CD4-positive, alpha-beta T cell (primary cell): ENCODE data around the gene UBAC2. TPM values are rescaled to one million over a fixed set of nuclear protein-coding genes. Genes with fewer than 3 reads are reported as not detected.

Source experiments
- ATAC-seq: fragments of 200-7000 bp; cut with Tn5 transposase; one replicate; pipeline ENCODE4 v1.10.0; 2022; ENCODE audit warnings: mild to moderate bottlenecking; ENCODE audit not compliant: poor library complexity
- CTCF ChIA-PET: fragments of 350-600 bp; sonication (Branson Sonifier 250); formaldehyde crosslinking; loops from one replicate; lab custom pipeline; 2021; ENCODE audit warnings: antibody characterized with exemption, inconsistent platforms; lab: Charles Lee
- POLR2A ChIA-PET: fragments of 350-600 bp; sonication (Branson Sonifier 250); formaldehyde crosslinking; loops from one replicate; lab custom pipeline; 2021; ENCODE audit warnings: antibody characterized with exemption, inconsistent platforms; lab: Charles Lee
- DNase-seq, 14 experiments: peaks; one replicate each; pipeline ENCODE4 v3.0.0-alpha.2; 2013 to 2020; ENCODE audit warnings: mixed read lengths in 2 of 14
- H3K27ac ChIP-seq, 2 donors: one replicate each; pipeline versions ENCODE4 v1.5.1 to v1.7.0; 2013; ENCODE audit warnings: low read length in 2 of 2, low read depth in 1 of 2, mild to moderate bottlenecking in 1 of 2
- H3K27me3 ChIP-seq, 2 experiments: 1 replicate in 1 of 2; 2 replicates in 1 of 2; pipeline versions ENCODE4 v1.6.1 to v1.7.0; 2013; ENCODE audit warnings: low read length in 2 of 2, control low read depth in 1 of 2, mild to moderate bottlenecking in 1 of 2, moderate library complexity in 1 of 2; ENCODE audit not compliant: insufficient read depth in 2 of 2, control insufficient read depth in 1 of 2
- H3K36me3 ChIP-seq: one replicate; pipeline ENCODE4 v1.6.1; 2013; ENCODE audit warnings: low read length, control low read depth; ENCODE audit not compliant: insufficient read depth
- H3K4me1 ChIP-seq: one replicate; pipeline ENCODE4 v1.6.1; 2013; ENCODE audit warnings: low read length, control low read depth; ENCODE audit not compliant: insufficient read depth
- H3K4me3 ChIP-seq: one replicate; pipeline ENCODE4 v1.5.1; 2013; ENCODE audit warnings: mild to moderate bottlenecking, low read length, moderate library complexity
- H3K9me3 ChIP-seq, 2 experiments: 1 replicate in 1 of 2; 2 replicates in 1 of 2; pipeline versions ENCODE4 v1.6.1 to v1.7.0; 2013; ENCODE audit warnings: low read length in 2 of 2, mild to moderate bottlenecking in 2 of 2, control low read depth in 1 of 2, moderate library complexity in 1 of 2; ENCODE audit not compliant: control insufficient read depth in 1 of 2, insufficient read depth in 1 of 2
- H3K27ac Mint-ChIP-seq: one replicate; pipeline ENCODE4 v1.8.0; 2020; ENCODE audit warnings: mixed read lengths
- H3K27me3 Mint-ChIP-seq: one replicate; pipeline ENCODE4 v1.8.0; 2021; ENCODE audit warnings: mixed read lengths
- H3K36me3 Mint-ChIP-seq: one replicate; pipeline ENCODE4 v1.8.0; 2021; ENCODE audit warnings: low read depth, mixed read lengths
- H3K4me1 Mint-ChIP-seq: one replicate; pipeline ENCODE4 v1.8.0; 2021; ENCODE audit warnings: low read depth, mixed read lengths
- H3K4me3 Mint-ChIP-seq: one replicate; pipeline ENCODE4 v1.8.0; 2020; ENCODE audit warnings: mild to moderate bottlenecking, mixed read lengths
- H3K9me3 Mint-ChIP-seq: one replicate; pipeline ENCODE4 v1.8.0; 2020; ENCODE audit warnings: mixed read lengths
- CTCF ChIP-seq: fragments of 200-600 bp; IDR thresholded peaks from one replicate; pipeline ENCODE4 v1.8.0; 2022; ENCODE audit warnings: antibody characterized with exemption, mild to moderate bottlenecking
- intact Hi-C, 2 experiments: fragments of 100-400 bp; cut with DNase I in 1 of 2; cut with micrococcal nuclease in 1 of 2; formaldehyde crosslinking; loops; one replicate each; pipeline versions ENCODE4 v1.15.1 to v1.9.0; 2023 to 2025; cut with DNase I, micrococcal nuclease
- total RNA-seq, 174 experiments: library from RNA in 2 of 174; stranded (reverse) in 2 of 174; gene quantifications; one replicate each; pipeline ENCODE4 v1.2.3 and lab custom pipeline; 2021 to 2026

Gene UBAC2
- total RNA-seq, 2 experiments from 2014 or later, result 59.8 to 67.4 TPM

- Histone ChIP-seq H3K4me1 (peaks cover 44% of the 10 kb centered on the region), H3K4me3 (peak overlapping the region; percentile 16), H3K9me3 (no peaks in the 10 kb centered on the region), H3K27ac (peak overlapping the region; percentile 39 to 78), H3K36me3 (peaks cover 53% of the 10 kb centered on the region), H3K27me3 (no peaks in the 10 kb centered on the region)
- POLR2A ChIA-PET, result interaction anchor here (0.6 to 13.9 kb wide), 25 partner anchors 7 to 199 kb away, joined by 3 to 220 read pairs (median 4); partner anchors contain the start of genes GPR183 and UBAC2
- ATAC-seq (no peak), DNase-seq (no peak)
- no peaks in the 10 kb centered on the region for H3K9me3 Mint-ChIP-seq
- H3K27ac Mint-ChIP-seq, result peak overlapping the region; percentile 100
- H3K36me3 Mint-ChIP-seq, result peaks cover 85% of the 10 kb centered on the region
- CTCF ChIA-PET, result interaction anchor here (0.9 to 4.6 kb wide), 7 partner anchors 12 to 142 kb away, joined by 3 to 32 read pairs (median 5); partner anchors contain the start of gene GPR183
- peak overlapping the region; percentile 71 for H3K4me3 Mint-ChIP-seq
- H3K27me3 Mint-ChIP-seq, result no peaks in the 10 kb centered on the region
- H3K4me1 Mint-ChIP-seq, result peaks cover 97% of the 10 kb centered on the region
- TF ChIP-seq CTCF, result no peak
- intact Hi-C loops, result loop anchor here (1.0 to 10.0 kb wide), 6 partner anchors 9 to 209 kb away; partner anchors contain the start of gene TM9SF2 (in 1 of the 2)
Observed at GRCh38 chr13:99295488-99296252, 95.0 kb downstream of the UBAC2 start.

- Mint-ChIP-seq H3K9me3 (no peaks in the 10 kb centered on the region), H3K4me1 (peaks cover 93% of the 10 kb centered on the region), H3K27me3 (no peaks in the 10 kb centered on the region), H3K36me3 (peaks cover 82% of the 10 kb centered on the region), H3K4me3 (peak overlapping the region; percentile 86), H3K27ac (peak overlapping the region; percentile 100)
- Histone ChIP-seq H3K4me3 (peak overlapping the region; percentile 28), H3K27me3 (no peaks in the 10 kb centered on the region), H3K4me1 (peaks cover 43% of the 10 kb centered on the region), H3K36me3 (peaks cover 60% of the 10 kb centered on the region), H3K27ac (peak overlapping the region; percentile 39 to 78), H3K9me3 (no peaks in the 10 kb centered on the region)
- ChIA-PET POLR2A (interaction anchor here (0.6 to 13.9 kb wide), 29 partner anchors 8 to 199 kb away, joined by 3 to 220 read pairs (median 4); partner anchors contain the start of genes GPR183 and UBAC2), CTCF (interaction anchor here (1.0 to 4.6 kb wide), 7 partner anchors 11 to 140 kb away, joined by 3 to 32 read pairs (median 5); partner anchors contain the start of gene GPR183)
- DNase-seq (peak in 3 of 14 experiments; percentile 63 to 74 (median 68)), ATAC-seq (peak; percentile 60)
- intact Hi-C loops, result loop anchor here in 1 of 2 experiments (1.0 to 10.0 kb wide), 5 partner anchors 8 to 208 kb away; partner anchors contain the start of gene TM9SF2
- no peak for TF ChIP-seq CTCF
Observed at GRCh38 chr13:99296398-99296797, 95.7 kb downstream of the UBAC2 start.

GRCh38 chr13:99297331-99297730, 96.7 kb downstream of the UBAC2 start:
- DNase-seq (no peak), ATAC-seq (peak; percentile 4)
- H3K36me3 ChIP-seq, result peaks cover 69% of the 10 kb centered on the region
- H3K36me3 Mint-ChIP-seq, result peaks cover 86% of the 10 kb centered on the region
- CTCF ChIA-PET, result interaction anchor here (0.6 to 4.6 kb wide), 11 partner anchors 10 to 139 kb away, joined by 3 to 32 read pairs (median 4); no protein-coding TSS in a partner anchor
- no peaks in the 10 kb centered on the region for H3K9me3 ChIP-seq
- no peak for TF ChIP-seq CTCF
- H3K27ac Mint-ChIP-seq, result peak overlapping the region; percentile 100
- H3K4me3 ChIP-seq, result peak overlapping the region; percentile 28
- H3K27ac ChIP-seq, result peak overlapping the region; percentile 39 to 78
- H3K4me3 Mint-ChIP-seq, result peak overlapping the region; percentile 86
- H3K9me3 Mint-ChIP-seq, result no peaks in the 10 kb centered on the region
- POLR2A ChIA-PET, result interaction anchor here (0.6 to 13.9 kb wide), 18 partner anchors 9 to 97 kb away, joined by 3 to 220 read pairs (median 5); partner anchors contain the start of genes GPR183 and UBAC2
- no peaks in the 10 kb centered on the region for H3K27me3 Mint-ChIP-seq
- H3K27me3 ChIP-seq, result no peaks in the 10 kb centered on the region
- H3K4me1 ChIP-seq, result peaks cover 47% of the 10 kb centered on the region
- intact Hi-C loops, result loop anchor here in 1 of 2 experiments (2.0 to 10.0 kb wide), 4 partner anchors 15 to 207 kb away; partner anchors contain the start of gene TM9SF2
- H3K4me1 Mint-ChIP-seq, result peaks cover 93% of the 10 kb centered on the region
